ENCODE measurements around the gene NR2E3.

The NR2E3 gene

GRCh38 chr15:71820127-71820526 lies 9.8 kb downstream of the NR2E3 start:
- H3K4me3 ChIP-seq (ENCODE audit: low read length in 2 of 2), result no peak overlapping the region
- peaks cover 9 to 15% of the 10 kb centered on the region in 2 donors for H3K36me3 ChIP-seq (ENCODE audit: control insufficient read depth in 2 of 2, insufficient read depth in 2 of 2, low read length in 2 of 2)
- H3K27ac ChIP-seq (ENCODE audit: low read length), result no peak overlapping the region
- H3K9me3 ChIP-seq (ENCODE audit: control insufficient read depth in 2 of 2, low read length in 2 of 2), result peaks cover 0 to 4% of the 10 kb centered on the region in 2 donors
- no peaks in the 10 kb centered on the region for H3K4me1 ChIP-seq (ENCODE audit: control insufficient read depth, insufficient read depth, low read length)
- no peaks in the 10 kb centered on the region for H3K27me3 ChIP-seq (ENCODE audit: control insufficient read depth in 1 of 2, insufficient read depth in 2 of 2, low read length in 2 of 2)
- no peak overlapping the region for H3K9ac ChIP-seq (ENCODE audit: low read length in 2 of 2)

- Histone ChIP-seq H3K9me3 (ENCODE audit: control insufficient read depth in 2 of 2, low read length in 2 of 2) (peaks cover 0 to 4% of the 10 kb centered on the region in 2 donors), H3K27ac (ENCODE audit: low read length) (no peak overlapping the region), H3K36me3 (ENCODE audit: control insufficient read depth in 2 of 2, insufficient read depth in 2 of 2, low read length in 2 of 2) (peaks cover 16 to 25% of the 10 kb centered on the region in 2 donors), H3K4me1 (ENCODE audit: control insufficient read depth, insufficient read depth, low read length) (no peaks in the 10 kb centered on the region), H3K27me3 (ENCODE audit: control insufficient read depth in 1 of 2, insufficient read depth in 2 of 2, low read length in 2 of 2) (no peaks in the 10 kb centered on the region), H3K4me3 (ENCODE audit: low read length in 2 of 2) (no peak overlapping the region), H3K9ac (ENCODE audit: low read length in 2 of 2) (no peak overlapping the region)
These were observed 11.3 kb downstream of the NR2E3 start for GRCh38 chr15:71821547-71822129.

- Histone ChIP-seq H3K9ac (ENCODE audit: low read length in 2 of 2) (no peak overlapping the region), H3K4me3 (ENCODE audit: low read length in 2 of 2) (no peak overlapping the region), H3K36me3 (ENCODE audit: control insufficient read depth in 2 of 2, insufficient read depth in 2 of 2, low read length in 2 of 2) (peaks cover 30 to 32% of the 10 kb centered on the region in 2 donors), H3K4me1 (ENCODE audit: control insufficient read depth, insufficient read depth, low read length) (no peaks in the 10 kb centered on the region), H3K9me3 (ENCODE audit: control insufficient read depth in 2 of 2, low read length in 2 of 2) (peaks cover 0 to 4% of the 10 kb centered on the region in 2 donors), H3K27ac (ENCODE audit: low read length) (no peak overlapping the region), H3K27me3 (ENCODE audit: control insufficient read depth in 1 of 2, insufficient read depth in 2 of 2, low read length in 2 of 2) (no peaks in the 10 kb centered on the region)
These were observed 12.7 kb downstream of the NR2E3 start for GRCh38 chr15:71822890-71823630.

GRCh38 chr15:71823801-71824200 lies 13.4 kb downstream of the NR2E3 start:
- Histone ChIP-seq H3K4me3 (ENCODE audit: low read length in 2 of 2) (no peak overlapping the region), H3K9ac (ENCODE audit: low read length in 2 of 2) (no peak overlapping the region), H3K4me1 (ENCODE audit: control insufficient read depth, insufficient read depth, low read length) (no peaks in the 10 kb centered on the region), H3K9me3 (ENCODE audit: control insufficient read depth in 2 of 2, low read length in 2 of 2) (peaks cover 0 to 4% of the 10 kb centered on the region in 2 donors), H3K27ac (ENCODE audit: low read length) (no peak overlapping the region), H3K27me3 (ENCODE audit: control insufficient read depth in 1 of 2, insufficient read depth in 2 of 2, low read length in 2 of 2) (no peaks in the 10 kb centered on the region), H3K36me3 (ENCODE audit: control insufficient read depth in 2 of 2, insufficient read depth in 2 of 2, low read length in 2 of 2) (peaks cover 36 to 38% of the 10 kb centered on the region in 2 donors)

- no peak overlapping the region for H3K9ac ChIP-seq (ENCODE audit: low read length in 2 of 2)
- H3K27me3 ChIP-seq (ENCODE audit: control insufficient read depth in 1 of 2, insufficient read depth in 2 of 2, low read length in 2 of 2), result no peaks in the 10 kb centered on the region
- no peak overlapping the region for H3K4me3 ChIP-seq (ENCODE audit: low read length in 2 of 2)
- no peak overlapping the region for H3K27ac ChIP-seq (ENCODE audit: low read length)
- peaks cover 48 to 49% of the 10 kb centered on the region in 2 donors for H3K36me3 ChIP-seq (ENCODE audit: control insufficient read depth in 2 of 2, insufficient read depth in 2 of 2, low read length in 2 of 2)
- no peaks in the 10 kb centered on the region for H3K4me1 ChIP-seq (ENCODE audit: control insufficient read depth, insufficient read depth, low read length)
- peaks cover 0 to 4% of the 10 kb centered on the region in 2 donors for H3K9me3 ChIP-seq (ENCODE audit: control insufficient read depth in 2 of 2, low read length in 2 of 2)
These were observed 14.8 kb downstream of the NR2E3 start for GRCh38 chr15:71825021-71825730.

GRCh38 chr15:71826196-71826595 lies 15.8 kb downstream of the NR2E3 start:
- peaks cover 49 to 50% of the 10 kb centered on the region in 2 donors for H3K36me3 ChIP-seq (ENCODE audit: control insufficient read depth in 2 of 2, insufficient read depth in 2 of 2, low read length in 2 of 2)
- no peaks in the 10 kb centered on the region for H3K27me3 ChIP-seq (ENCODE audit: control insufficient read depth in 1 of 2, insufficient read depth in 2 of 2, low read length in 2 of 2)
- H3K27ac ChIP-seq (ENCODE audit: low read length), result no peak overlapping the region
- H3K9me3 ChIP-seq (ENCODE audit: control insufficient read depth in 2 of 2, low read length in 2 of 2), result peaks cover 0 to 4% of the 10 kb centered on the region in 2 donors
- H3K4me1 ChIP-seq (ENCODE audit: control insufficient read depth, insufficient read depth, low read length), result no peaks in the 10 kb centered on the region
- H3K4me3 ChIP-seq (ENCODE audit: low read length in 2 of 2), result no peak overlapping the region
- H3K9ac ChIP-seq (ENCODE audit: low read length in 2 of 2), result no peak overlapping the region

- no peak overlapping the region for H3K4me3 ChIP-seq (ENCODE audit: low read length in 2 of 2)
- no peaks in the 10 kb centered on the region for H3K27me3 ChIP-seq (ENCODE audit: control insufficient read depth in 1 of 2, insufficient read depth in 2 of 2, low read length in 2 of 2)
- H3K4me1 ChIP-seq (ENCODE audit: control insufficient read depth, insufficient read depth, low read length), result no peaks in the 10 kb centered on the region
- H3K9me3 ChIP-seq (ENCODE audit: control insufficient read depth in 2 of 2, low read length in 2 of 2), result no peaks in the 10 kb centered on the region
- H3K27ac ChIP-seq (ENCODE audit: low read length), result no peak overlapping the region
- H3K36me3 ChIP-seq (ENCODE audit: control insufficient read depth in 2 of 2, insufficient read depth in 2 of 2, low read length in 2 of 2), result peaks cover 32 to 39% of the 10 kb centered on the region in 2 donors
- no peak overlapping the region for H3K9ac ChIP-seq (ENCODE audit: low read length in 2 of 2)
These were observed 20.6 kb downstream of the NR2E3 start for GRCh38 chr15:71830981-71831380.

GRCh38 chr15:71841563-71841962 lies 31.2 kb downstream of the NR2E3 start:
- no peaks in the 10 kb centered on the region for H3K4me1 ChIP-seq (ENCODE audit: control insufficient read depth, insufficient read depth, low read length)
- H3K36me3 ChIP-seq (ENCODE audit: control insufficient read depth in 2 of 2, insufficient read depth in 2 of 2, low read length in 2 of 2), result peaks cover 7 to 9% of the 10 kb centered on the region in 2 donors

GRCh38 chr15:71844916-71845315 lies 34.6 kb downstream of the NR2E3 start:
- peaks cover 28 to 32% of the 10 kb centered on the region in 2 donors for H3K36me3 ChIP-seq (ENCODE audit: control insufficient read depth in 2 of 2, insufficient read depth in 2 of 2, low read length in 2 of 2)
- H3K4me3 ChIP-seq (ENCODE audit: low read length in 2 of 2), result no peak overlapping the region
- no peaks in the 10 kb centered on the region for H3K9me3 ChIP-seq (ENCODE audit: control insufficient read depth in 2 of 2, low read length in 2 of 2)
- H3K9ac ChIP-seq (ENCODE audit: low read length in 2 of 2), result no peak overlapping the region
- H3K4me1 ChIP-seq (ENCODE audit: control insufficient read depth, insufficient read depth, low read length), result no peaks in the 10 kb centered on the region
- no peak overlapping the region for H3K27ac ChIP-seq (ENCODE audit: low read length)
- no peaks in the 10 kb centered on the region for H3K27me3 ChIP-seq (ENCODE audit: control insufficient read depth in 1 of 2, insufficient read depth in 2 of 2, low read length in 2 of 2)

More at GRCh38 chr15:71841563-71841962, 31.2 kb downstream of the NR2E3 start:
- no peak overlapping the region for H3K27ac ChIP-seq (ENCODE audit: low read length)
- H3K4me3 ChIP-seq (ENCODE audit: low read length in 2 of 2), result no peak overlapping the region
- no peaks in the 10 kb centered on the region for H3K27me3 ChIP-seq (ENCODE audit: control insufficient read depth in 1 of 2, insufficient read depth in 2 of 2, low read length in 2 of 2)
- H3K9ac ChIP-seq (ENCODE audit: low read length in 2 of 2), result no peak overlapping the region
- no peaks in the 10 kb centered on the region for H3K9me3 ChIP-seq (ENCODE audit: control insufficient read depth in 2 of 2, low read length in 2 of 2)

GRCh38 chr15:71853543-71853942 lies 43.2 kb downstream of the NR2E3 start:
- H3K27me3 ChIP-seq (ENCODE audit: control insufficient read depth in 1 of 2, insufficient read depth in 2 of 2, low read length in 2 of 2), result no peaks in the 10 kb centered on the region
- H3K9me3 ChIP-seq (ENCODE audit: control insufficient read depth in 2 of 2, low read length in 2 of 2), result no peaks in the 10 kb centered on the region
- no peak overlapping the region for H3K9ac ChIP-seq (ENCODE audit: low read length in 2 of 2)
- H3K4me3 ChIP-seq (ENCODE audit: low read length in 2 of 2), result no peak overlapping the region
- H3K27ac ChIP-seq (ENCODE audit: low read length), result no peak overlapping the region
- peaks cover 27 to 29% of the 10 kb centered on the region in 2 donors for H3K36me3 ChIP-seq (ENCODE audit: control insufficient read depth in 2 of 2, insufficient read depth in 2 of 2, low read length in 2 of 2)
- no peaks in the 10 kb centered on the region for H3K4me1 ChIP-seq (ENCODE audit: control insufficient read depth, insufficient read depth, low read length)
